GM20000 (cell line): ENCODE measurements around the gene KLF9.

Source experiments
- DNase-seq: peaks from one replicate; pipeline ENCODE4 v3.0.0; 2012; ENCODE audit warnings: low spot score
- CTCF ChIP-seq: IDR thresholded peaks from 2 replicates; pipeline ENCODE4 v1.5.1; 2012; ENCODE audit warnings: mild to moderate bottlenecking, control low read depth; ENCODE audit errors: extremely low read depth, missing control alignments

The KLF9 gene

GRCh38 chr9:70438341-70438928, 24.0 kb upstream of the KLF9 start:
- DNase-seq: no peak

GRCh38 chr9:70435948-70436347, 21.5 kb upstream of the KLF9 start:
- DNase-seq: no peak
- no peak for TF ChIP-seq CTCF

More at GRCh38 chr9:70438341-70438928, 24.0 kb upstream of the KLF9 start:
- TF ChIP-seq CTCF: no peak

GRCh38 chr9:70429899-70430298, 15.4 kb upstream of the KLF9 start:
- no peak for DNase-seq
- TF ChIP-seq CTCF: no peak

- TF ChIP-seq CTCF: no peak
- DNase-seq: no peak
These were observed 14.3 kb upstream of the KLF9 start for GRCh38 chr9:70428781-70429180.

GRCh38 chr9:70427161-70427945, 12.9 kb upstream of the KLF9 start:
- DNase-seq: no peak
- TF ChIP-seq CTCF: no peak

- no peak for TF ChIP-seq CTCF
These were observed 10.7 kb upstream of the KLF9 start for GRCh38 chr9:70425192-70425591.

GRCh38 chr9:70422371-70423043, 8.1 kb upstream of the KLF9 start:
- DNase-seq: no peak
- no peak for TF ChIP-seq CTCF

More at GRCh38 chr9:70425192-70425591, 10.7 kb upstream of the KLF9 start:
- no peak for DNase-seq
